GM21360 (cell line): ENCODE results near the gene CFL2.
"Not testable (repeated sequence)": the region's sequence is repeated elsewhere in the genome, so short reads cannot be mapped to it uniquely, and the experiment has no call there.

Experiments
- ATAC-seq: cut with Tn5 transposase; IDR thresholded peaks from one replicate; pipeline ENCODE4 v1.9.1; 2021; ENCODE audit warnings: mild to moderate bottlenecking, moderate library complexity; ENCODE audit not compliant: unreplicated experiment

The CFL2 gene

GRCh38 chr14:34711796-34712712, 2.3 kb downstream of the CFL2 start:
- no peak for ATAC-seq

GRCh38 chr14:34711169-34711568, 3.2 kb downstream of the CFL2 start:
- peak; percentile 44 for ATAC-seq

- no peak for ATAC-seq
These were observed 3.6 kb downstream of the CFL2 start for GRCh38 chr14:34710744-34711143.

- ATAC-seq = no peak
These were observed 4.4 kb downstream of the CFL2 start for GRCh38 chr14:34710006-34710405.

GRCh38 chr14:34707722-34708121, 6.7 kb downstream of the CFL2 start:
- ATAC-seq = no peak

- ATAC-seq = no peak
These were observed 12.6 kb downstream of the CFL2 start for GRCh38 chr14:34701808-34702207.

GRCh38 chr14:34700622-34701130, 13.7 kb downstream of the CFL2 start:
- no peak for ATAC-seq

GRCh38 chr14:34699873-34700621, 14.3 kb downstream of the CFL2 start:
- ATAC-seq = no peak

GRCh38 chr14:34694216-34694615, 20.2 kb downstream of the CFL2 start:
- not testable (repeated sequence) for ATAC-seq

- ATAC-seq = no peak
These were observed 21.0 kb downstream of the CFL2 start for GRCh38 chr14:34693228-34693939.

- no peak for ATAC-seq
These were observed 21.5 kb downstream of the CFL2 start for GRCh38 chr14:34692898-34693227.

- ATAC-seq = no peak
These were observed 22.0 kb downstream of the CFL2 start for GRCh38 chr14:34692348-34692747.

- ATAC-seq = no peak
These were observed 23.2 kb downstream of the CFL2 start for GRCh38 chr14:34691206-34691605.

GRCh38 chr14:34688470-34689206, 25.8 kb downstream of the CFL2 start:
- no peak for ATAC-seq

GRCh38 chr14:34685819-34686428, 28.5 kb downstream of the CFL2 start:
- no peak for ATAC-seq

GRCh38 chr14:34684578-34684977, 29.8 kb downstream of the CFL2 start:
- no peak for ATAC-seq

- peak; percentile 52 for ATAC-seq
These were observed 31.5 kb downstream of the CFL2 start for GRCh38 chr14:34682787-34683321.

GRCh38 chr14:34680806-34681479, 33.5 kb downstream of the CFL2 start:
- no peak for ATAC-seq

GRCh38 chr14:34678735-34679134, 35.7 kb downstream of the CFL2 start:
- ATAC-seq = no peak
